Stimulated activated CD4-positive, alpha-beta T cell treated with anti-CD3 and anti-CD28 coated beads, Interleukin-4, amount 100 ng/mL, for 1 hour (primary cell): ENCODE results near the gene SYT12.

Experiments used
- DNase-seq: peaks from one replicate; pipeline ENCODE4 v3.0.0-alpha.2; 2020

Gene SYT12

GRCh38 chr11:67031791-67032561 is 9.0 kb downstream of the SYT12 start:
- DNase-seq: no peak

GRCh38 chr11:67032830-67033551 is 10.1 kb downstream of the SYT12 start:
- DNase-seq: no peak

GRCh38 chr11:67033661-67034166 is 10.8 kb downstream of the SYT12 start:
- no peak for DNase-seq

- no peak for DNase-seq
Observed at GRCh38 chr11:67034350-67034749, 11.4 kb downstream of the SYT12 start.

- DNase-seq: no peak
Observed at GRCh38 chr11:67040147-67040546, 17.2 kb downstream of the SYT12 start.

GRCh38 chr11:67041602-67042001 is 18.7 kb downstream of the SYT12 start:
- no peak for DNase-seq

- no peak for DNase-seq
Observed at GRCh38 chr11:67043572-67044349, 20.8 kb downstream of the SYT12 start.

- DNase-seq: no peak
Observed at GRCh38 chr11:67044496-67044895, 21.6 kb downstream of the SYT12 start.

GRCh38 chr11:67045314-67045713 is 22.4 kb downstream of the SYT12 start:
- DNase-seq: no peak

GRCh38 chr11:67048515-67049130 is 25.7 kb downstream of the SYT12 start:
- no peak for DNase-seq

GRCh38 chr11:67050139-67050538 is 27.2 kb downstream of the SYT12 start:
- no peak for DNase-seq

GRCh38 chr11:67051180-67051893 is 28.4 kb downstream of the SYT12 start:
- no peak for DNase-seq

- DNase-seq: no peak
Observed at GRCh38 chr11:67051945-67052488, 29.1 kb downstream of the SYT12 start.

- no peak for DNase-seq
Observed at GRCh38 chr11:67052891-67053290, 30.0 kb downstream of the SYT12 start.

GRCh38 chr11:67053896-67054329 is 31.0 kb downstream of the SYT12 start:
- DNase-seq: peak; percentile 49

- no peak for DNase-seq
Observed at GRCh38 chr11:67054346-67054835, 31.5 kb downstream of the SYT12 start.

- DNase-seq: peak; percentile 18
Observed at GRCh38 chr11:67054836-67055523, 32.0 kb downstream of the SYT12 start.

GRCh38 chr11:67055812-67056211 is 32.9 kb downstream of the SYT12 start:
- peak; percentile 23 for DNase-seq

GRCh38 chr11:67056267-67057204 is 33.6 kb downstream of the SYT12 start, which contains the start of gene RHOD:
Gene RHOD (plus strand): TSS chr11:67056847. CDS start chr11:67056903, 56 bp downstream.
- peak; percentile 41 for DNase-seq

GRCh38 chr11:67057205-67057672 is 34.3 kb downstream of the SYT12 start:
- no peak for DNase-seq
